Thoracic aorta (tissue), 2 donors: ENCODE measurements around the gene COQ2. TPM values are rescaled to one million over a fixed set of nuclear protein-coding genes. Genes with fewer than 3 reads are reported as not detected.
"Not testable (repeated sequence)": the region's sequence is repeated elsewhere in the genome, so short reads cannot be mapped to it uniquely, and the experiment has no call there.

Source experiments
- ATAC-seq: fragments of 150-250 bp; one replicate; pipeline ENCODE4 v1.8.0; 2017; ENCODE audit warnings: low read depth; ENCODE audit not compliant: insufficient number of reproducible peaks, low FRiP score
- DNase-seq: peaks from one replicate; pipeline ENCODE4 v3.0.0-alpha.2; 2020; ENCODE audit warnings: low spot score
- H3K27ac ChIP-seq, 2 donors: fragments of 200-600 bp; sonication (generic); 1 replicate in 1 of 2; 2 replicates in 1 of 2; pipeline ENCODE4 v1.5.1; 2016; ENCODE audit warnings: mild to moderate bottlenecking in 2 of 2, moderate library complexity in 2 of 2
- H3K27me3 ChIP-seq: fragments of 200-600 bp; sonication (generic); replicated peaks from 2 replicates; pipeline ENCODE4 v1.6.0; 2016; ENCODE audit warnings: mild to moderate bottlenecking; ENCODE audit not compliant: insufficient read depth
- H3K36me3 ChIP-seq: fragments of 200-600 bp; sonication (generic); one replicate; pipeline ENCODE4 v1.5.1; 2016
- H3K4me1 ChIP-seq, 2 donors: fragments of 200-600 bp; sonication (generic); 1 replicate in 1 of 2; 2 replicates in 1 of 2; pipeline versions ENCODE4 v1.5.1 to v1.6.0; 2016; ENCODE audit warnings: low read depth in 2 of 2, mild to moderate bottlenecking in 1 of 2; ENCODE audit not compliant: control insufficient read depth in 1 of 2
- H3K4me3 ChIP-seq: fragments of 200-600 bp; sonication (generic); 2 replicates; pipeline ENCODE4 v1.5.1; 2016; ENCODE audit warnings: mild to moderate bottlenecking
- H3K9me3 ChIP-seq: fragments of 200-600 bp; sonication (generic); 2 replicates; pipeline ENCODE4 v1.5.1; 2016
- total RNA-seq, 2 donors: library from RNA; depleted of rRNA; stranded (reverse); fragments of >200 nt; gene quantifications; one replicate each; pipeline versions ENCODE4 v1.1.0 to v1.2.3, GENCODE V29; 2016
- TF ChIP-seq, protein P1 (sequence below): fragments of 200-600 bp; sonication (generic); IDR thresholded peaks from one replicate; pipeline ENCODE4 v1.5.1; 2019; ENCODE audit warnings: antibody characterized with exemption

COQ2 gene
- total RNA-seq, 2 donors from 2014 or later = 3.4 to 10.5 TPM

DNA sequence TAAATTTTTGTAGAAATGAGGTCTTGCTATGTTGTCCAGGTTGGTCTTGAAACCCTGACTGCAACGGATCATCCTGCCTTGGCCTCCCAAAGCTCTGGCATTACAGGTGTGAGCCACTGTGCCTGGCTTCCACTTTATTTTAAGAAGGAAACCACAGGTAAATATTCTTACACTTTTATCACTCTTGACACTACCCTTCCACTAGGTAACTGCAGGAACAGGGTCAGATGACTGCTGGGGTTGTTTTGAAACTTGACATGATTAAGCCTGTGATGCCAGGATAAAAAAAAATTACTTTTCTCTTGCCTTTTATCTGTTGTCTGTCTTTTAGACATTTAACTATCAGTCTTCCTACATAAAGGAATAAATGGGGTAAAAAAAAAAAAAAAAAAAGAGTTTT, 43.5 kb downstream of the COQ2 start:
- Histone ChIP-seq H3K4me1 (no peaks in the 10 kb centered on the region), H3K27ac (no peak overlapping the region), H3K9me3 (no peaks in the 10 kb centered on the region), H3K27me3 (no peaks in the 10 kb centered on the region), H3K4me3 (no peak overlapping the region), H3K36me3 (no peaks in the 10 kb centered on the region)
- DNase-seq (no peak), ATAC-seq (no peak)
- TF ChIP-seq, protein P1, sequence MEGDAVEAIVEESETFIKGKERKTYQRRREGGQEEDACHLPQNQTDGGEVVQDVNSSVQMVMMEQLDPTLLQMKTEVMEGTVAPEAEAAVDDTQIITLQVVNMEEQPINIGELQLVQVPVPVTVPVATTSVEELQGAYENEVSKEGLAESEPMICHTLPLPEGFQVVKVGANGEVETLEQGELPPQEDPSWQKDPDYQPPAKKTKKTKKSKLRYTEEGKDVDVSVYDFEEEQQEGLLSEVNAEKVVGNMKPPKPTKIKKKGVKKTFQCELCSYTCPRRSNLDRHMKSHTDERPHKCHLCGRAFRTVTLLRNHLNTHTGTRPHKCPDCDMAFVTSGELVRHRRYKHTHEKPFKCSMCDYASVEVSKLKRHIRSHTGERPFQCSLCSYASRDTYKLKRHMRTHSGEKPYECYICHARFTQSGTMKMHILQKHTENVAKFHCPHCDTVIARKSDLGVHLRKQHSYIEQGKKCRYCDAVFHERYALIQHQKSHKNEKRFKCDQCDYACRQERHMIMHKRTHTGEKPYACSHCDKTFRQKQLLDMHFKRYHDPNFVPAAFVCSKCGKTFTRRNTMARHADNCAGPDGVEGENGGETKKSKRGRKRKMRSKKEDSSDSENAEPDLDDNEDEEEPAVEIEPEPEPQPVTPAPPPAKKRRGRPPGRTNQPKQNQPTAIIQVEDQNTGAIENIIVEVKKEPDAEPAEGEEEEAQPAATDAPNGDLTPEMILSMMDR = no peak

- Histone ChIP-seq H3K27me3 (no peaks in the 10 kb centered on the region), H3K4me3 (no peak overlapping the region), H3K9me3 (no peaks in the 10 kb centered on the region), H3K4me1 (no peaks in the 10 kb centered on the region), H3K36me3 (no peaks in the 10 kb centered on the region), H3K27ac (no peak overlapping the region)
- ATAC-seq = no peak
- TF ChIP-seq, protein P1 = no peak
- no peak for DNase-seq
These were observed 44.2 kb downstream of the COQ2 start for GRCh38 chr4:83240379-83240875.

- no peak for ATAC-seq
- DNase-seq = no peak
- no peaks in the 10 kb centered on the region for H3K4me1 ChIP-seq
- H3K4me3 ChIP-seq = no peak overlapping the region
- H3K27me3 ChIP-seq = no peaks in the 10 kb centered on the region
- H3K27ac ChIP-seq = no peak overlapping the region
- H3K9me3 ChIP-seq = no peaks in the 10 kb centered on the region
- no peaks in the 10 kb centered on the region for H3K36me3 ChIP-seq
- TF ChIP-seq, protein P1 = no peak
These were observed 46.0 kb downstream of the COQ2 start for GRCh38 chr4:83238393-83239248.

DNA sequence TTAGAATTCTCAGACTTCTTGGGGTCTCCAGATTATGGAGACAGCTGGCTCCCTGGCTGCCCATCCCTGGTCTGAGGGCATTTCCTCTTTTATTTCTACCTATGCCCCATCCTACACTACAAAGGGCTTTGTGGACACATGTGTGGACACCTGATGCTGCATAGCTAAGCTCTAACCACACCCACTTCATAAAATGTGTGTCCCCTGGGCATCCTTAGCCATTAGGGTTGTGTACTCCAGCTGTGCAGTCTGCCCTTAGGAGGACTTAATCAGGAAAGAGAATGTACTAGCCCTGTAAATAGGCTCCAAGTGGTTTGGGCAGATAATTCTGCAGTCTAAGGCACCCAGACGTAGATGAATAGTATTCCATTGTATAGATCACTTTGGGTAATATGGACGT, 47.0 kb downstream of the COQ2 start:
- no peaks in the 10 kb centered on the region for H3K27me3 ChIP-seq
- H3K4me1 ChIP-seq = no peaks in the 10 kb centered on the region
- H3K4me3 ChIP-seq = no peak overlapping the region
- ATAC-seq (no peak), DNase-seq (no peak)
- H3K27ac ChIP-seq = no peak overlapping the region
- no peaks in the 10 kb centered on the region for H3K36me3 ChIP-seq
- TF ChIP-seq, protein P1 = no peak
- no peaks in the 10 kb centered on the region for H3K9me3 ChIP-seq

GRCh38 chr4:83235645-83236133, 48.9 kb downstream of the COQ2 start:
- H3K27me3 ChIP-seq, H3K36me3 ChIP-seq, ATAC-seq, H3K4me3 ChIP-seq, H3K9me3 ChIP-seq, H3K4me1 ChIP-seq, H3K27ac ChIP-seq, DNase-seq: not testable (repeated sequence)
